A673 (cell line): ENCODE measurements around the gene SGO2.

ENCODE experiments used
- CTCF ChIP-seq: fragments of 300-800, 200-600 bp; sonication (generic); conservative IDR thresholded peaks from 2 replicates; pipeline ENCODE4 v1.5.1; 2017; ENCODE audit warnings: low read depth, mild to moderate bottlenecking, antibody characterized with exemption, low read length, moderate library complexity, mixed read lengths
- EZH2 ChIP-seq: fragments of 200-600 bp; sonication (generic); IDR thresholded peaks from 2 replicates; pipeline ENCODE4 v1.6.1; 2017; ENCODE audit warnings: borderline replicate concordance, low read depth, mild to moderate bottlenecking, mixed read lengths, antibody characterized with exemption, low read length; ENCODE audit not compliant: poor library complexity, severe bottlenecking

DNA sequence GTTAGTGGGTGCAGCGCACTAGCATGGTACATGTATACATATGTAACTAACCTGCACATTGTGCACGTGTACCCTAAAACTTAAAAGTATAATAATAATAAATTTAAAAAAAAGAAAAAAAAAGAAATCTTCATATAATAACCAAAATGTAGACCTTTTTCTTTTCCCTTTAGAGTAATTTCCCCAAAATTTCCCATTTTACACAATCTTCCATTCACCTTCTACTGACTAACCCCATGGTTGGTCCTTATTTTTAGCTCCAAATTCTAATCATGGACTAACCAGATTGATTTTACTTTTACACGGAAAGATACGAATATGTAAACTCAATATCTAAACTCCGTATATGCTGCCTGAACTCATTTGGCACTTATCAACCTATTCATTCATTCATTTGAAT, 23.8 kb upstream of the SGO2 start:
- TF ChIP-seq CTCF (no peak), EZH2 (no peak)
